Ectodermal cell (in vitro differentiated cells): ENCODE data around the gene WWTR1.

Experiments
- H3K27ac ChIP-seq: 2 replicates; pipeline ENCODE4 v1.7.0; 2013; ENCODE audit warnings: mild to moderate bottlenecking, low read depth, low read length; ENCODE audit not compliant: insufficient read depth, poor library complexity, severe bottlenecking
- H3K27me3 ChIP-seq: 2 replicates; pipeline ENCODE4 v1.7.0; 2013; ENCODE audit warnings: mild to moderate bottlenecking, low read length; ENCODE audit not compliant: insufficient read depth, control insufficient read depth, poor library complexity, severe bottlenecking
- H3K36me3 ChIP-seq: one replicate; pipeline ENCODE4 v1.7.0; 2013; ENCODE audit warnings: low read length; ENCODE audit not compliant: control insufficient read depth, insufficient read depth
- H3K4me1 ChIP-seq: one replicate; pipeline ENCODE4 v1.7.0; 2013; ENCODE audit warnings: low read length; ENCODE audit not compliant: control insufficient read depth, insufficient read depth
- H3K4me3 ChIP-seq: 2 replicates; pipeline ENCODE4 v1.7.0; 2013; ENCODE audit warnings: low read depth, low read length, control low read depth; ENCODE audit not compliant: insufficient read depth
- H3K9me3 ChIP-seq: 2 replicates; pipeline ENCODE4 v1.7.0; 2013; ENCODE audit warnings: mild to moderate bottlenecking, low read length, moderate library complexity; ENCODE audit not compliant: control insufficient read depth
- WGBS, 2 experiments: methylation state at CpG; one replicate each; pipeline ENCODE4 v1.1.7; 2013; ENCODE audit warnings: missing lambda C conversion rate in 2 of 2; 5-methylcytosine and 5-hydroxymethylcytosine counted together

The WWTR1 gene

DNA sequence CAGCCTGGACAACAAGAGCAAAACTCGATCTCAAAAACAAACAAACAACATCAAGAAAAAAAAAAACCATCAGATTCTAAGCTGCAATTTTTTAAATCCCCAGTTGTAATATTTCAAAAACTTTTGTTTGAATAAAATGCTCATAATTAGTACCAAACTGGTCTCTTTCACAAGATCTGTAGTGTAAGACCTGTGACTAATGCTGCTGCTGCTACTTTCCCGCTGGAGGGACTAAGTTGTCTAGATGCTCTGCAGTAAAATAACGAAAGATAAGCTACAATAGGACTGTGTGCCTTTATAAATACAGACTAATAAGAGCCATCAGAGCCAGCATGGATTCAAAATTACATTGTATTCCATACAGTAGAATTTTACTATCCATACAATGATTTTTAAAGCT lies 137.9 kb downstream of the WWTR1 start:
- H3K9me3 ChIP-seq, result no peaks in the 10 kb centered on the region
- H3K27me3 ChIP-seq, result no peaks in the 10 kb centered on the region
- 90 to 96% methylated on average over 3 of the region's 3 CpGs for WGBS, 2 experiments
- H3K4me1 ChIP-seq, result no peaks in the 10 kb centered on the region
- peaks cover 5% of the 10 kb centered on the region for H3K36me3 ChIP-seq
- no peak overlapping the region for H3K4me3 ChIP-seq
- H3K27ac ChIP-seq, result no peak overlapping the region

GRCh38 chr3:149516920-149517319 lies 140.9 kb downstream of the WWTR1 start:
- Histone ChIP-seq H3K27ac (no peak overlapping the region), H3K27me3 (no peaks in the 10 kb centered on the region), H3K36me3 (peaks cover 5% of the 10 kb centered on the region), H3K4me1 (no peaks in the 10 kb centered on the region), H3K9me3 (no peaks in the 10 kb centered on the region), H3K4me3 (no peak overlapping the region)
- WGBS, 2 experiments, result 63 to 79% methylated on average over 1 of the region's 1 CpG

- no peak overlapping the region for H3K27ac ChIP-seq
- 88 to 96% methylated on average over 2 of the region's 2 CpGs for WGBS, 2 experiments
- no peaks in the 10 kb centered on the region for H3K9me3 ChIP-seq
- H3K27me3 ChIP-seq, result no peaks in the 10 kb centered on the region
- no peak overlapping the region for H3K4me3 ChIP-seq
- H3K36me3 ChIP-seq, result no peaks in the 10 kb centered on the region
- H3K4me1 ChIP-seq, result no peaks in the 10 kb centered on the region
Measured at GRCh38 chr3:149515249-149515648, 142.6 kb downstream of the WWTR1 start.

DNA sequence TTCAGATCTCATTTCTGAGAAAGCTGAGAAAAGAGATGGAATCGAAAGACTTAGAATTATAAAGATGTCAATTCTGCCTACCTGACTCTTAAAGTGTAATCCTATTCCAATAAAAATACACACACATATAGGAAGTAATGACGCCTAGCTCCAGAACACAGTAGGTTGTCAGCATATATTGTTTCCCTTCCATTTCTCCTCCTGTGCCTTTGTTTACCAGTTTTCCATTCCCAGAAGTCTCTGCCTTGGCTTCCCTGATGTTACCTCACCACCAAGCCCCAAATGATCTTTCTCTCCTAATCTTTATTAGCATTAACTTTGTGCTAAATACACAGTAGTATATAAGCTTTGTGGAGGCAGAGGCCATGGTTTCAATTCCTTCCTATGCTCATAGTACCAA lies 143.4 kb downstream of the WWTR1 start:
- WGBS, 2 experiments, result 90 to 96% methylated on average over 2 of the region's 2 CpGs
- Histone ChIP-seq H3K9me3 (no peaks in the 10 kb centered on the region), H3K4me3 (no peak overlapping the region), H3K36me3 (no peaks in the 10 kb centered on the region), H3K27ac (no peak overlapping the region), H3K27me3 (no peaks in the 10 kb centered on the region), H3K4me1 (no peaks in the 10 kb centered on the region)

DNA sequence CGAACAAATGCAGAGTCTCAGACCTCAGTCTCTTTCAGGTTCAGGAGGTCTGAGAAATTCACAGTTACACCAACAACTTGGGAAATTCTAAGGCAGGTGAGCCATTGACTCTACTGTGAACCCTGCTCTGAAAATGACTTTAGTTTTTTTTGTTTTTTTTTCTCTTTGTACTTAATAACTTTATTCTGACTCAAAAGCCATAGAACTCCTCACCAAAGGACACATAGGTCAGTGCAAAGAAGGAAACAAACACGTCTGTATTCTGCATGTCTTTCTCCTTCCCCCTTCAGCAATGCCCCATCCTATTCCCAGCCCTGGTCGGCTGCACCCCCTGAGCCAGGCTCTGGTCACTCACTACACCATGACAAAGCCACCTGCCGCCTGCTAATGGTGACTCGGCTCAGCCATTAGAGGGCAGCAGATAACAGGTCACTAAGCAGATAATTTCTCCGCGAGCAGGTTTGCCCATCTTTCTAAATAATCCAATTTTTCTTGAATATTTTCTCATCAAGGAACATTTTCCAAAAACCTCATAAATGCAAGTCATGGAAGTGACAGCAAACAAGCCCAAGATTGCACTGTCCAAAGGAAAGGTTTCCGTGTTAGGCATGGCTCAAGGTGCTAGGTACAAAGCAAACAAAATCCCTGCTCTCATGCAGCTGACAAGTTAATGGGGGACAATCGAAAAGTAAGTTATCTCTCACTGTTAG lies 145.6 kb downstream of the WWTR1 start:
- 23 to 24% methylated on average over 9 of the region's 9 CpGs for WGBS, 2 experiments
- no peaks in the 10 kb centered on the region for H3K4me1 ChIP-seq
- H3K4me3 ChIP-seq, result no peak overlapping the region
- no peak overlapping the region for H3K27ac ChIP-seq
- H3K27me3 ChIP-seq, result no peaks in the 10 kb centered on the region
- H3K36me3 ChIP-seq, result no peaks in the 10 kb centered on the region
- H3K9me3 ChIP-seq, result no peaks in the 10 kb centered on the region

DNA sequence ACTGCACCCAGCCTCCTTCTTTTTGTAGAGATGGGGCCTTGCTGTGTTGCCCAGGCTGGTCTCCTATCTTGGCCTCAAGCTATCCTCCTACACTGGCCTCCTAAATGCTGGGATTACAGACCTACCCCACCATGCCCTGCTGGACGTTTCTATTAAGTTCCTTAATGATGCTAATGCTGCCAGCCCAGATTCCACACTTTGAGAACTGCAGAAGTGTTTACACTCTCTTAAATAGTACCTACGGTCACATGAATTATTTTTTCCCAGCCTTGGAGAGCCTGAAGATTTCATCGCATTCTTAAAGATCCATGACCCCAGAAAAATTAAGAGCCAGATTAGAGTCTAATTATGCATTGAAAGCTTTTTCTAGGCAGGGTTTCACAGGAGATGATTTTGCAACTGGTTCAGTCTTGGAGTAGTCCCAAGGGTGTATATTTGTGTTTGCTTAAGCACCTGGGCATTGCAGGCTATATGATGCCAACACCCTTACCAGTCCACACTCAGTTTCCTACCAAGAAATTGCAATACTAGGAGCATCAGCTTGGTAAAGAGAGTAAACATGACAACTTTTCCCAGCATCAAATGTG lies 146.7 kb downstream of the WWTR1 start:
- Histone ChIP-seq H3K27ac (no peak overlapping the region), H3K27me3 (no peaks in the 10 kb centered on the region), H3K36me3 (no peaks in the 10 kb centered on the region), H3K9me3 (no peaks in the 10 kb centered on the region), H3K4me3 (no peak overlapping the region), H3K4me1 (no peaks in the 10 kb centered on the region)
- 79 to 85% methylated on average over 3 of the region's 3 CpGs for WGBS, 2 experiments

- Histone ChIP-seq H3K4me3 (no peak overlapping the region), H3K36me3 (no peaks in the 10 kb centered on the region), H3K27me3 (no peaks in the 10 kb centered on the region), H3K9me3 (no peaks in the 10 kb centered on the region), H3K4me1 (no peaks in the 10 kb centered on the region), H3K27ac (no peak overlapping the region)
- WGBS, 2 experiments, result 91 to 96% methylated on average over 3 of the region's 3 CpGs
Measured at GRCh38 chr3:149510480-149510879, 147.3 kb downstream of the WWTR1 start.

GRCh38 chr3:149509526-149509925 lies 148.3 kb downstream of the WWTR1 start:
- H3K4me3 ChIP-seq, result no peak overlapping the region
- H3K4me1 ChIP-seq, result no peaks in the 10 kb centered on the region
- 88 to 93% methylated on average over 3 of the region's 3 CpGs for WGBS, 2 experiments
- H3K36me3 ChIP-seq, result no peaks in the 10 kb centered on the region
- no peak overlapping the region for H3K27ac ChIP-seq
- H3K9me3 ChIP-seq, result no peaks in the 10 kb centered on the region
- H3K27me3 ChIP-seq, result no peaks in the 10 kb centered on the region

GRCh38 chr3:149507491-149508324 lies 150.1 kb downstream of the WWTR1 start:
- 83 to 90% methylated on average over 14 of the region's 14 CpGs for WGBS, 2 experiments
- no peak overlapping the region for H3K27ac ChIP-seq
- H3K4me3 ChIP-seq, result no peak overlapping the region
- H3K27me3 ChIP-seq, result no peaks in the 10 kb centered on the region
- no peaks in the 10 kb centered on the region for H3K36me3 ChIP-seq
- no peaks in the 10 kb centered on the region for H3K9me3 ChIP-seq
- no peaks in the 10 kb centered on the region for H3K4me1 ChIP-seq

DNA sequence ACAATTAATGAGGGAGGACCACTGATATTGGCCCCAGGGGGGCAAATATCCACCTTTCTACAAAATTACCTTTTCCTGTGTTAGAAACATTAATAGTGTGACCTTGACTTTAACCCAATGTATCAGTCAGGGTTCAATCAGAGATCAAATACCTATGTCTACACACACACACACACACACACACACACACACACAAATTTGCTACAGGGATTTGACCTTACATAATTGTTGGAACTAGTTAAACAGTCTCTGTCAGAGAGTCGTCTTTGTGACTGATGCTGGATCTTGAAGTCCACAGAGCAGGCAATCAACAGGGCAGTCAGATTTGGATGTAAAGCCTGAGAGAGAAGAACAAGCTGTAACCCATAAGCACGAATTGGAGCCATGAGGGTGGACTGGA lies 150.9 kb downstream of the WWTR1 start:
- 90 to 92% methylated on average over 2 of the region's 2 CpGs for WGBS, 2 experiments

More for the DNA sequence above, 150.9 kb downstream of the WWTR1 start:
- no peak overlapping the region for H3K27ac ChIP-seq
- H3K36me3 ChIP-seq, result no peaks in the 10 kb centered on the region
- no peaks in the 10 kb centered on the region for H3K9me3 ChIP-seq
- H3K4me3 ChIP-seq, result no peak overlapping the region
- no peaks in the 10 kb centered on the region for H3K27me3 ChIP-seq
- no peaks in the 10 kb centered on the region for H3K4me1 ChIP-seq
